CD4-positive, alpha-beta T cell treated with Interleukin-15 for 4 hours (primary cell): Measurements from ENCODE around the gene CACFD1.

ENCODE experiments used
- DNase-seq: peaks from one replicate; pipeline ENCODE4 v3.0.0-alpha.2; 2020; ENCODE audit warnings: low spot score

Gene CACFD1

GRCh38 chr9:133464638-133465037, 4.9 kb downstream of the CACFD1 start:
- no peak for DNase-seq

- no peak for DNase-seq
Observed at GRCh38 chr9:133465984-133466383, 6.2 kb downstream of the CACFD1 start.

GRCh38 chr9:133467101-133467500, 7.3 kb downstream of the CACFD1 start:
- no peak for DNase-seq

GRCh38 chr9:133468374-133468773, 8.6 kb downstream of the CACFD1 start:
- no peak for DNase-seq

- no peak for DNase-seq
Observed at GRCh38 chr9:133468777-133469421, 9.1 kb downstream of the CACFD1 start.

GRCh38 chr9:133470427-133470924, 10.7 kb downstream of the CACFD1 start:
- no peak for DNase-seq

GRCh38 chr9:133470988-133471387, 11.2 kb downstream of the CACFD1 start:
- no peak for DNase-seq

GRCh38 chr9:133471551-133472276, 11.9 kb downstream of the CACFD1 start:
- DNase-seq = no peak

GRCh38 chr9:133472277-133472645, 12.5 kb downstream of the CACFD1 start:
- DNase-seq = no peak

- DNase-seq = no peak
Observed at GRCh38 chr9:133472753-133473378, 13.1 kb downstream of the CACFD1 start.

GRCh38 chr9:133473743-133474142, 14.0 kb downstream of the CACFD1 start:
- no peak for DNase-seq

- DNase-seq = no peak
Observed at GRCh38 chr9:133474215-133474614, 14.4 kb downstream of the CACFD1 start.

GRCh38 chr9:133474853-133475252, 15.1 kb downstream of the CACFD1 start:
- DNase-seq = no peak

- no peak for DNase-seq
Observed at GRCh38 chr9:133475292-133476012, 15.7 kb downstream of the CACFD1 start.

- no peak for DNase-seq
Observed at GRCh38 chr9:133476036-133476931, 16.5 kb downstream of the CACFD1 start.

- DNase-seq = no peak
Observed at GRCh38 chr9:133476941-133477340, 17.2 kb downstream of the CACFD1 start.

- DNase-seq = no peak
Observed at GRCh38 chr9:133477461-133477860, 17.7 kb downstream of the CACFD1 start.

GRCh38 chr9:133477992-133478850, 18.4 kb downstream of the CACFD1 start:
- DNase-seq = peak; percentile 15

- peak; percentile 78 for DNase-seq
Observed at GRCh38 chr9:133478851-133479711, 19.3 kb downstream of the CACFD1 start, which contains the start of gene SLC2A6. SLC2A6 (minus strand) TSS chr9:133479099; CDS start chr9:133479059, 40 bp downstream.
